A549 (cell line): ENCODE results near the gene HELZ2.

Experiments used
- CTCF ChIP-seq: fragments of >200 bp; sonication (Bioruptor Twin); formaldehyde crosslinking; IDR thresholded peaks from 3 replicates; pipeline ENCODE4 v1.5.1; 2016
- EP300 ChIP-seq, 2 experiments: fragments of >200 bp; sonication (Bioruptor Twin); formaldehyde crosslinking; IDR thresholded peaks; 2 replicates in 1 of 2; 3 replicates in 1 of 2; pipeline ENCODE4 v1.6.1; 2016 to 2017
- REST ChIP-seq: fragments of 200-600 bp; sonication (generic); IDR thresholded peaks from 2 replicates; pipeline ENCODE4 v1.6.1; 2016; ENCODE audit warnings: antibody characterized with exemption, mild to moderate bottlenecking, moderate library complexity
- TFCP2L1 ChIP-seq: fragments of 250-450 bp; sonication (Bioruptor Pico); IDR thresholded peaks from 2 replicates; pipeline ENCODE4 v1.5.0; 2021; ENCODE audit warnings: mild to moderate bottlenecking
- TF ChIP-seq, protein P1 (sequence below): IDR thresholded peaks from 2 replicates; pipeline ENCODE4 v1.6.1; 2012

GRCh38 chr20:63539441-63540370 is 34.3 kb downstream of the HELZ2 start:
- TF ChIP-seq REST (no peak), CTCF (no peak), EP300 (IDR thresholded peaks at IDR 0.05) (no peak), TFCP2L1 (no peak)
- TF ChIP-seq, protein P1, sequence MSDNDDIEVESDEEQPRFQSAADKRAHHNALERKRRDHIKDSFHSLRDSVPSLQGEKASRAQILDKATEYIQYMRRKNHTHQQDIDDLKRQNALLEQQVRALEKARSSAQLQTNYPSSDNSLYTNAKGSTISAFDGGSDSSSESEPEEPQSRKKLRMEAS, result no peak
